ENCODE results near the gene CNTNAP5. TPM values are rescaled to one million over a fixed set of nuclear protein-coding genes. Genes with fewer than 3 reads are reported as not detected.

CNTNAP5 gene
- total and polyA plus RNA-seq, 2 of the 13 experiments (the other 11 are each of a cell fraction or from before 2014, with no cell fraction given), result not detected

DNA sequence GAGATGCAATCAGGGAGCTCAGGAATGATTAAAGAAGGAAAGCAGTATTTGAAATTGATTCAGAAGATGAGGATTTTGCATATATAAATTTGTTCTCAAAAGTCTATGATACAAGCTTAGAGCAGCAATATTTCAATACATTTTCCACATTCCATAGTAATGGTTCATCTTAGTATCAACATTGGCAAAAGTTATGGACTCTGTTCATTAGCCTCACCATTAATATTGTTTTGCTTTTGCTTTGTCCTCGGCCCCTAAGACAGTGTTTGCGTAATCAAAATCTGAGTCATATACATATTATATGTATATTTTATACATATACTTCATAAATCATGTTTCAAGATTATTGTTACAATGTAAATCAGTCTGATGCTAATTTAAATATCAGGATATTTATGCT, 176.6 kb downstream of the CNTNAP5 start (continued):
- TF ChIP-seq ZNF563 (CRISPR knock-in tag; IDR thresholded peaks at IDR 0.05), result no peak
- TF ChIP-seq ADNP (CRISPR knock-in tag; IDR thresholded peaks at IDR 0.05), result no peak
- TF ChIP-seq JUND (CRISPR knock-in tag; IDR thresholded peaks at IDR 0.05), result no peak
- no peak for TF ChIP-seq RBM22 (optimal IDR thresholded peaks at IDR 0.05; ENCODE audit: low read length)
- no peak for TF ChIP-seq RELA (CRISPR knock-in tag; IDR thresholded peaks at IDR 0.05)

DNA sequence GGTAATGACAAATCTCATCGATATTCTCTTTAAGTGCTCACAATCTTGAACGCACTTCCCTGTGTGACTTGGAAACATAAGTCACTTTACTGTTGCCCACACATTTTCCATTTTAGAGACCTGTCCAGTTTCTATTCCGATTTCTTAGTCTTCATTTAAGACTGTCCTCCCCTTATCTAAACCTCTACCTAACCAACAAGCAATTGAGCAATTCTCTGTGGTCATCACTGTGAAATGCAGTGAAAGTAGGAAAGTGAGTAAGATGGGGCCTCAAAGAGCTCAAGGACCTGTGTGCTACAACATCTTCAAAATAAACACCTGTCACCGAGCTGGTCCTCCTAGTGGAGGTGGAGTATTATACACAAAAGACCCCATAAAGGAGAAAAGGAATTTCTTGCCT, 184.4 kb downstream of the CNTNAP5 start:
- H3K4me1 ChIP-seq (ENCODE audit: insufficient read depth, low read length), result no peaks in the 10 kb centered on the region
- H3K9me3 ChIP-seq (ENCODE audit: low read length), result peaks cover 17% of the 10 kb centered on the region; the same call in 1 of the 2 replicates
- CTCF ChIA-PET (ENCODE audit: low intra/inter-chr PET ratio, low total read pairs), result no interaction called here
- H3K4me3 ChIP-seq (replicated peaks in 1 of 3; ENCODE audit: insufficient read depth in 1 of 3, low read depth in 2 of 3, low read length in 3 of 3), result no peak overlapping the region
- H3K36me3 ChIP-seq (replicated peaks in 1 of 2; ENCODE audit: control insufficient read depth in 1 of 2, insufficient read depth in 2 of 2, low read length in 2 of 2), result no peaks in the 10 kb centered on the region
- no peak overlapping the region for H3K4me2 ChIP-seq (ENCODE audit: low read depth, low read length)
- POLR2A ChIA-PET, result no interaction called here
- H2AFZ ChIP-seq (ENCODE audit: low read length), result no peak overlapping the region
- no peak for FAIRE-seq
- no peaks in the 10 kb centered on the region for H3K79me2 ChIP-seq (ENCODE audit: insufficient read depth, low read length)
- H3K9ac ChIP-seq (ENCODE audit: insufficient read depth, low read depth, low read length), result no peak overlapping the region
- no TSS peak for BruUV-seq (replicated peaks)
- in situ Hi-C loops (cut with HindIII; ENCODE audit: extremely low pct_ligation_motif_present, low pct_unique_long_range_greater_than_20kb) (no loop called here), intact Hi-C loops (cut with micrococcal nuclease; ENCODE audit: unreplicated experiment) (no loop called here)
- DNase-seq (ENCODE audit: low spot score), result no peak
- 2% methylated on average over 4 of the region's 4 CpGs for WGBS (ENCODE audit: low lambda C conversion rate)
- no peak for ATAC-seq
- H4K20me1 ChIP-seq (ENCODE audit: insufficient read depth, low read length), result no peaks in the 10 kb centered on the region
- H3K27ac ChIP-seq (ENCODE audit: extremely low read length, insufficient read depth, low read length), result no peak overlapping the region
- no peaks in the 10 kb centered on the region for H3K27me3 ChIP-seq (ENCODE audit: control insufficient read depth in 1 of 2, insufficient read depth in 2 of 2, low read length in 2 of 2)
- no peak for TF ChIP-seq FOXA3 (CRISPR knock-in tag; IDR thresholded peaks at IDR 0.05)
- TF ChIP-seq, protein P1, sequence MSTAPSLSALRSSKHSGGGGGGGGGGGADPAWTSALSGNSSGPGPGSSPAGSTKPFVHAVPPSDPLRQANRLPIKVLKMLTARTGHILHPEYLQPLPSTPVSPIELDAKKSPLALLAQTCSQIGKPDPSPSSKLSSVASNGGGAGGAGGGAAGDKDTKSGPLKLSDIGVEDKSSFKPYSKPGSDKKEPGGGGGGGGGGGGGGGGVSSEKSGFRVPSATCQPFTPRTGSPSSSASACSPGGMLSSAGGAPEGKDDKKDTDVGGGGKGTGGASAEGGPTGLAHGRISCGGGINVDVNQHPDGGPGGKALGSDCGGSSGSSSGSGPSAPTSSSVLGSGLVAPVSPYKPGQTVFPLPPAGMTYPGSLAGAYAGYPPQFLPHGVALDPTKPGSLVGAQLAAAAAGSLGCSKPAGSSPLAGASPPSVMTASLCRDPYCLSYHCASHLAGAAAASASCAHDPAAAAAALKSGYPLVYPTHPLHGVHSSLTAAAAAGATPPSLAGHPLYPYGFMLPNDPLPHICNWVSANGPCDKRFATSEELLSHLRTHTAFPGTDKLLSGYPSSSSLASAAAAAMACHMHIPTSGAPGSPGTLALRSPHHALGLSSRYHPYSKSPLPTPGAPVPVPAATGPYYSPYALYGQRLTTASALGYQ (CRISPR knock-in tag; IDR thresholded peaks at IDR 0.05), result no peak
- no peak for TF ChIP-seq ZNF75D (CRISPR knock-in tag; IDR thresholded peaks at IDR 0.05; ENCODE audit: borderline replicate concordance)
- TF ChIP-seq, protein P2, sequence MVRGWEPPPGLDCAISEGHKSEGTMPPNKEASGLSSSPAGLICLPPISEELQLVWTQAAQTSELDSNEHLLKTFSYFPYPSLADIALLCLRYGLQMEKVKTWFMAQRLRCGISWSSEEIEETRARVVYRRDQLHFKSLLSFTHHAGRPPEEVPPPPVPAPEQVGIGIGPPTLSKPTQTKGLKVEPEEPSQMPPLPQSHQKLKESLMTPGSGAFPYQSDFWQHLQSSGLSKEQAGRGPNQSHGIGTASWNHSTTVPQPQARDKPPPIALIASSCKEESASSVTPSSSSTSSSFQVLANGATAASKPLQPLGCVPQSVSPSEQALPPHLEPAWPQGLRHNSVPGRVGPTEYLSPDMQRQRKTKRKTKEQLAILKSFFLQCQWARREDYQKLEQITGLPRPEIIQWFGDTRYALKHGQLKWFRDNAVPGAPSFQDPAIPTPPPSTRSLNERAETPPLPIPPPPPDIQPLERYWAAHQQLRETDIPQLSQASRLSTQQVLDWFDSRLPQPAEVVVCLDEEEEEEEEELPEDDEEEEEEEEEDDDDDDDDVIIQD (CRISPR knock-in tag; IDR thresholded peaks at IDR 0.05; ENCODE audit: low read depth), result no peak
- TF ChIP-seq ZNF777 (CRISPR knock-in tag; IDR thresholded peaks at IDR 0.05), result no peak
- TF ChIP-seq ZSCAN21 (CRISPR knock-in tag; IDR thresholded peaks at IDR 0.05; ENCODE audit: borderline replicate concordance), result no peak
- TF ChIP-seq SRSF1 (optimal IDR thresholded peaks at IDR 0.05; ENCODE audit: low read depth, low read length), result no peak
- no peak for TF ChIP-seq CBX1 (IDR thresholded peaks at IDR 0.05; ENCODE audit: low read depth)
- no peak for TF ChIP-seq SYNCRIP (IDR thresholded peaks at IDR 0.05; ENCODE audit: insufficient read depth, low read depth, low read length)
- no peak for TF ChIP-seq MBNL3 (CRISPR knock-in tag; conservative IDR thresholded peaks at IDR 0.05)
- TF ChIP-seq, protein P3, sequence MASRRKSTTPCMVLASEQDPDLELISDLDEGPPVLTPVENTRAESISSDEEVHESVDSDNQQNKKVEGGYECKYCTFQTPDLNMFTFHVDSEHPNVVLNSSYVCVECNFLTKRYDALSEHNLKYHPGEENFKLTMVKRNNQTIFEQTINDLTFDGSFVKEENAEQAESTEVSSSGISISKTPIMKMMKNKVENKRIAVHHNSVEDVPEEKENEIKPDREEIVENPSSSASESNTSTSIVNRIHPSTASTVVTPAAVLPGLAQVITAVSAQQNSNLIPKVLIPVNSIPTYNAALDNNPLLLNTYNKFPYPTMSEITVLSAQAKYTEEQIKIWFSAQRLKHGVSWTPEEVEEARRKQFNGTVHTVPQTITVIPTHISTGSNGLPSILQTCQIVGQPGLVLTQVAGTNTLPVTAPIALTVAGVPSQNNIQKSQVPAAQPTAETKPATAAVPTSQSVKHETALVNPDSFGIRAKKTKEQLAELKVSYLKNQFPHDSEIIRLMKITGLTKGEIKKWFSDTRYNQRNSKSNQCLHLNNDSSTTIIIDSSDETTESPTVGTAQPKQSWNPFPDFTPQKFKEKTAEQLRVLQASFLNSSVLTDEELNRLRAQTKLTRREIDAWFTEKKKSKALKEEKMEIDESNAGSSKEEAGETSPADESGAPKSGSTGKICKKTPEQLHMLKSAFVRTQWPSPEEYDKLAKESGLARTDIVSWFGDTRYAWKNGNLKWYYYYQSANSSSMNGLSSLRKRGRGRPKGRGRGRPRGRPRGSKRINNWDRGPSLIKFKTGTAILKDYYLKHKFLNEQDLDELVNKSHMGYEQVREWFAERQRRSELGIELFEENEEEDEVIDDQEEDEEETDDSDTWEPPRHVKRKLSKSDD (CRISPR knock-in tag; IDR thresholded peaks at IDR 0.05; ENCODE audit: low read depth), result no peak
- TF ChIP-seq, protein P4, sequence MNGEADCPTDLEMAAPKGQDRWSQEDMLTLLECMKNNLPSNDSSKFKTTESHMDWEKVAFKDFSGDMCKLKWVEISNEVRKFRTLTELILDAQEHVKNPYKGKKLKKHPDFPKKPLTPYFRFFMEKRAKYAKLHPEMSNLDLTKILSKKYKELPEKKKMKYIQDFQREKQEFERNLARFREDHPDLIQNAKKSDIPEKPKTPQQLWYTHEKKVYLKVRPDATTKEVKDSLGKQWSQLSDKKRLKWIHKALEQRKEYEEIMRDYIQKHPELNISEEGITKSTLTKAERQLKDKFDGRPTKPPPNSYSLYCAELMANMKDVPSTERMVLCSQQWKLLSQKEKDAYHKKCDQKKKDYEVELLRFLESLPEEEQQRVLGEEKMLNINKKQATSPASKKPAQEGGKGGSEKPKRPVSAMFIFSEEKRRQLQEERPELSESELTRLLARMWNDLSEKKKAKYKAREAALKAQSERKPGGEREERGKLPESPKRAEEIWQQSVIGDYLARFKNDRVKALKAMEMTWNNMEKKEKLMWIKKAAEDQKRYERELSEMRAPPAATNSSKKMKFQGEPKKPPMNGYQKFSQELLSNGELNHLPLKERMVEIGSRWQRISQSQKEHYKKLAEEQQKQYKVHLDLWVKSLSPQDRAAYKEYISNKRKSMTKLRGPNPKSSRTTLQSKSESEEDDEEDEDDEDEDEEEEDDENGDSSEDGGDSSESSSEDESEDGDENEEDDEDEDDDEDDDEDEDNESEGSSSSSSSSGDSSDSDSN (CRISPR knock-in tag; IDR thresholded peaks at IDR 0.05), result no peak
